OCI-LY3 (cell line): Measurements from ENCODE around the gene PTPRR.

ENCODE experiments used
- H2AFZ ChIP-seq: fragments of 200-600, 300-600 bp; shearing (Covaris generic); 2 replicates; pipeline ENCODE4 v1.6.0; 2014; ENCODE audit warnings: antibody characterized with exemption, low read depth, low read length
- H3K27ac ChIP-seq: fragments of 200-600, 300-600 bp; sonication (generic); 2 replicates; pipeline ENCODE4 v1.5.1; 2014; ENCODE audit warnings: mild to moderate bottlenecking, low read length, moderate library complexity, mixed read lengths
- H3K27me3 ChIP-seq: fragments of 200-600, 300-600 bp; sonication (generic); 2 replicates; pipeline ENCODE4 v1.6.1; 2014; ENCODE audit warnings: low read depth, low read length, mixed read lengths
- H3K36me3 ChIP-seq: fragments of 200-600, 300-600 bp; sonication (generic); replicated peaks from 2 replicates; pipeline ENCODE3; 2014; ENCODE audit warnings: low read depth, low read length, mixed read lengths
- H3K4me1 ChIP-seq: fragments of 300-600, 200-600 bp; sonication (generic); 2 replicates; pipeline ENCODE4 v1.6.1; 2014; ENCODE audit warnings: low read length, mixed read lengths
- H3K4me2 ChIP-seq: fragments of 200-600, 300-600 bp; sonication (generic); 2 replicates; pipeline ENCODE4 v1.6.1; 2014; ENCODE audit warnings: low read length, mixed read lengths
- H3K4me3 ChIP-seq: fragments of 300-600, 200-600 bp; sonication (generic); 2 replicates; pipeline ENCODE4 v1.5.1; 2014; ENCODE audit warnings: antibody characterized with exemption, mild to moderate bottlenecking, low read length, moderate library complexity
- H3K79me2 ChIP-seq: fragments of 300-600, 200-600 bp; shearing (Covaris generic); 2 replicates; pipeline ENCODE4 v1.6.1; 2014; ENCODE audit warnings: mild to moderate bottlenecking, low read length, mixed read lengths
- H3K9ac ChIP-seq: fragments of 300-600, 200-600 bp; shearing (Covaris generic); 2 replicates; pipeline ENCODE4 v1.6.0; 2014; ENCODE audit warnings: mild to moderate bottlenecking, low read length, moderate library complexity
- H3K9me3 ChIP-seq: fragments of 200-600, 300-600 bp; shearing (Covaris generic); 2 replicates; pipeline ENCODE4 v1.6.1; 2014; ENCODE audit warnings: low read length, mixed read lengths; ENCODE audit not compliant: insufficient read depth
- H4K20me1 ChIP-seq: fragments of 200-600, 300-600 bp; sonication (generic); 2 replicates; pipeline ENCODE4 v1.6.1; 2016; ENCODE audit warnings: low read length, mixed read lengths; ENCODE audit not compliant: insufficient read depth
- CTCF ChIP-seq: fragments of 200-600, 300-600 bp; sonication (generic); IDR thresholded peaks from 2 replicates; pipeline ENCODE4 v1.5.1; 2014; ENCODE audit warnings: antibody characterized with exemption, low read length, low read depth
- EZH2phosphoT487 ChIP-seq: fragments of 200-600 bp; shearing (Covaris generic); IDR thresholded peaks from 2 replicates; pipeline ENCODE4 v1.6.1; 2018; ENCODE audit warnings: antibody characterized with exemption, mixed run types, low read depth

The PTPRR gene

GRCh38 chr12:70843363-70843762 is 77.2 kb downstream of the PTPRR start:
- no peak overlapping the region for H3K4me2 ChIP-seq
- no peaks in the 10 kb centered on the region for H3K27me3 ChIP-seq
- no peaks in the 10 kb centered on the region for H3K36me3 ChIP-seq
- no peak overlapping the region for H3K9ac ChIP-seq
- H3K4me3 ChIP-seq = no peak overlapping the region
- H3K27ac ChIP-seq = no peak overlapping the region
- no peaks in the 10 kb centered on the region for H3K79me2 ChIP-seq
- no peaks in the 10 kb centered on the region for H4K20me1 ChIP-seq
- no peak overlapping the region for H2AFZ ChIP-seq
- H3K9me3 ChIP-seq = no peaks in the 10 kb centered on the region
- TF ChIP-seq CTCF (no peak), EZH2phosphoT487 (no peak)
- no peaks in the 10 kb centered on the region for H3K4me1 ChIP-seq

- H2AFZ ChIP-seq = no peak overlapping the region
- no peak overlapping the region for H3K4me3 ChIP-seq
- H3K4me1 ChIP-seq = no peaks in the 10 kb centered on the region
- TF ChIP-seq EZH2phosphoT487 (no peak), CTCF (no peak)
- no peaks in the 10 kb centered on the region for H3K79me2 ChIP-seq
- no peak overlapping the region for H3K9ac ChIP-seq
- H3K36me3 ChIP-seq = no peaks in the 10 kb centered on the region
- no peaks in the 10 kb centered on the region for H3K27me3 ChIP-seq
- H3K9me3 ChIP-seq = no peaks in the 10 kb centered on the region
- no peak overlapping the region for H3K27ac ChIP-seq
- no peaks in the 10 kb centered on the region for H4K20me1 ChIP-seq
- no peak overlapping the region for H3K4me2 ChIP-seq
Measured at GRCh38 chr12:70842942-70843341, 77.6 kb downstream of the PTPRR start.

- no peak overlapping the region for H3K27ac ChIP-seq
- H2AFZ ChIP-seq = no peak overlapping the region
- no peaks in the 10 kb centered on the region for H3K36me3 ChIP-seq
- H3K4me1 ChIP-seq = no peaks in the 10 kb centered on the region
- TF ChIP-seq CTCF (no peak), EZH2phosphoT487 (no peak)
- no peaks in the 10 kb centered on the region for H3K27me3 ChIP-seq
- H3K4me2 ChIP-seq = no peak overlapping the region
- no peak overlapping the region for H3K9ac ChIP-seq
- H4K20me1 ChIP-seq = no peaks in the 10 kb centered on the region
- no peaks in the 10 kb centered on the region for H3K79me2 ChIP-seq
- no peak overlapping the region for H3K4me3 ChIP-seq
- no peaks in the 10 kb centered on the region for H3K9me3 ChIP-seq
Measured at GRCh38 chr12:70842136-70842535, 78.4 kb downstream of the PTPRR start.

GRCh38 chr12:70840656-70841350 is 79.7 kb downstream of the PTPRR start:
- no peaks in the 10 kb centered on the region for H3K4me1 ChIP-seq
- H3K36me3 ChIP-seq = no peaks in the 10 kb centered on the region
- no peaks in the 10 kb centered on the region for H3K79me2 ChIP-seq
- no peak overlapping the region for H3K27ac ChIP-seq
- no peak overlapping the region for H3K4me2 ChIP-seq
- H3K9me3 ChIP-seq = no peaks in the 10 kb centered on the region
- H2AFZ ChIP-seq = no peak overlapping the region
- H3K4me3 ChIP-seq = no peak overlapping the region
- no peaks in the 10 kb centered on the region for H4K20me1 ChIP-seq
- no peak overlapping the region for H3K9ac ChIP-seq
- 0 out of 2 replicates have a peak, but pooled peaks cover 4% of the 10 kb centered on the region for H3K27me3 ChIP-seq
- TF ChIP-seq EZH2phosphoT487 = no peak
- TF ChIP-seq CTCF = no peak
